ENCODE measurements around the gene CMTM3.
"Not testable (repeated sequence)": the region's sequence is repeated elsewhere in the genome, so short reads cannot be mapped to it uniquely, and the experiment has no call there.

Gene CMTM3

GRCh38 chr16:66585481-66586239 lies 18.8 kb upstream of the CMTM3 start:
- no peak for DNase-seq (ENCODE audit: low read depth in 3 of 3)

DNA sequence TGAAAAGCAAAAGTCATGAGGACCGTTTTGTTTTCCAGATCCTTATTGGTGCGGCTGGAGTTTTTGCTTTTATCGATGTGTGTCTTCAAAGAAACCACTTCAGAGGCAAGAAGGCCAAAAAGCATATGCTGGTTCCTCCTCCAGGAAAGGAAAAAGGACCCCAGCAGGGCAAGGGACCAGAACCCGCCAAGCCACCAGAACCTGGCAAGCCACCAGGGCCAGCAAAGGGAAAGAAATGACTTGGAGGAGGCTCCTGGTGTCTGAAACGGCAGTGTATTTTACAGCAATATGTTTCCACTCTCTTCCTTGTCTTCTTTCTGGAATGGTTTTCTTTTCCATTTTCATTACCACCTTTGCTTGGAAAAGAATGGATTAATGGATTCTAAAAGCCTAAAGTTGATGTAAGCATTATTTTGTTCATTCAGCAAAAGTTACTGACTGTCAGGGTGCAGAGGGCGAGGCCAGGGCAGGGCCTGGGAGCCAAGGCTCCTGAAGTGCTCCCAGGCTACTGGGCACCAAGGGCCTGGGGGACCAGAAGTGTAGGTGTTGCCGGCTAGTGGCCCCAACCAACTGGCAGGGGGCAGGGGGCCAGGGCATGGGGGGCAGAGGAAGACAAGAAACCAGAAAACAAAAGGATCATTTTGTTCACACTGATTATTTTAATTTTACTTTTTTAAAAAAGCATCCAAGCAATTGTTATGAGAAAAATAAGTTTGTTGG lies 16.5 kb upstream of the CMTM3 start:
- no peak for DNase-seq (ENCODE audit: low read depth in 3 of 3)

DNA sequence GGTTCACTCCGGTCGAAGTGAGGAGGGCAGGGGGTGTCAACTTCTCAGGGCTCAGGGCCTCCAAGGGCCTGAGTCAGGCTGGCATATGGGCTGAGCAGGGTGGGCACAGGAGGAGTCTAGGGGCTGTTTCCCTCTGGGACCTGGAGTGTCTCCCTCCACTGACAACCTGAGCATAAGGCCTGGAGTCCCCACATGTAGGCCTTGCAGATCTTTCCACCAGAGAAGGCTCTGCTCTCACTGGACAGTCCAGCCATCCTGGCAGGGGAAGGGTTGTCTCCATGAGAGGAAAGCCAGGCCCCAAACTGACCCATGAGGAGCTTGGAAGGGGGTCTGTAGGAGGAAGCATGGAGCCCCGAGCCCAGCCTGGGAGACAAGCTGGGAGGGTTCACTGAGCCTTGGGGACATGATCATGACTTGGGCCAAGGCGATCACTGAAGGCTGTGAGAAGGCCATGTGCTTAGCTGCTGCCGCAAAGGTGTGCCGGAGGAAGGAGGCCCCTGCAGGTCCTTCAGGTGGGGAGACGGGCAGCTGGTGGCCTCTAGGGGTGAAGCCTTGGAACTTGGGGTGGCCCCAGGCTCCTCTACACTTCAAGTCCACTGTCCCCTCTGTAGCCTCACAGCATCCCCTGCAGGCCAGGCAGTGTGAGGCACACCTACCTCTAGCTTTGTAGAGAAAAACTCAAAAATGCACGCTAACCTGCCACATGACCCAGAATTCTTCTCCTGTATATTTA lies 15.4 kb upstream of the CMTM3 start:
- peak in 1 of 3 experiments; percentile 56 for DNase-seq (ENCODE audit: low read depth in 3 of 3)

- no peak for DNase-seq (ENCODE audit: low read depth in 3 of 3)
Measured at GRCh38 chr16:66590322-66590721, 14.2 kb upstream of the CMTM3 start.

GRCh38 chr16:66591018-66591417 lies 13.5 kb upstream of the CMTM3 start:
- no peak for DNase-seq (ENCODE audit: low read depth in 3 of 3)

DNA sequence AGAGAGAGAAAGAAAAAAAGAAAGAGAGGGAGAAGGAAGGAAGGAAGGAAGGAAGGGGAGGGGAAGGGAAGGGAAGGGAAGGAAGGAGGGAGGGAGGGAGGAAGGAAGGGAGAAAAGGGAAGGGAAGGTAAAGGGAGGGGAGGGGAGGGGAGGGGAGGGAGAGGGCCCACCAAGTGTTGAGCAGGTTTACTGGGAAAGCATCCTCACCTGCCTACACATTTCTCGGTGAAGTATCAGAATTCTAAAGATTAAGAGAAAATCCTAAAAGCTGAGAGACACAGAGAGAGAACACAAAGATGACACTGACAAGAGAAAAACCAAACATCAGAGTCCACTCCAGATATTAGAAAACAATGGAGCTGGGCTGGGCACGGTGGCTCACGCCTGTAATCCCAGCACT lies 12.3 kb upstream of the CMTM3 start:
- no peak for DNase-seq (ENCODE audit: low read depth in 3 of 3)

GRCh38 chr16:66592814-66593213 lies 11.7 kb upstream of the CMTM3 start:
- DNase-seq (ENCODE audit: low read depth in 3 of 3): no peak

DNA sequence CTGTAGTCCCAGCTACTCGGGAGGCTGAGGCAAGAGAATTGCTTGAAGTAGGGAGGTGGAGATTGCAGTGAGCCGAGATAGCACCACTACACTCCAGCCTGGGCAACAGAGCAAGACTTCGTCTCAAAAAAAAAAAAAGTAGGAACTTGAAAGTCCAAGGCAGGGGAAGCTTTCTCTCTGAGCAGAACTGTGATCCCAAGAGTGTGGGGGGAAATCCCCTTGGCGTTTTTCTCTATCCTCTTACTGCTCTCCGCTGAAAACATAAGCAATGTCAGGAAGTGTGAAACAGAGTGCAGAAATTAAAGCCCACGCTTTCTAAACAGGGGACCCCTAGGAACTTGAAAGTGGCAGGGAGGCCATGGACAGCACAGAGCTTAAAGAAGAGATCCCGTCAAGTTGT lies 9.8 kb upstream of the CMTM3 start:
- DNase-seq (ENCODE audit: low read depth in 3 of 3): no peak

DNA sequence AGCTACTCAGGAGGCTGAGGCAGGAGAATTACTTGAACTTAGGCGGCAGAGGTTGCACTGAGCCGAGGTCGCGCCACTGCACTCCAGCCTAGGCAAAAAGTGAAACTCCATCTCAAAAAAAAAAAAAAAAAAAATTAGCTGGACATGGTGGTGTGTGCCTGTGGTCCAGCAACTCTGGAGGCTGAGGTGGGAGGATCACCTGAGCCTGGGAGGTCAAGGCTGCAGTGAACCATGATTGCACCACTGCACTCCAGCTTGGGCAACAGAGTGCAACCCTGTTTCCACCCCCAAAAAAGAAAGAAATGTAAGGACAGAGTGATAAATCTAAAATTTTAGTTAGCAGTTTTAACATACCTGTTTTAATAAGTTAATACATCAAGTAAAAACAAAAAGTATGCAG lies 7.9 kb upstream of the CMTM3 start:
- not testable (repeated sequence) for DNase-seq (ENCODE audit: low read depth in 3 of 3)

DNA sequence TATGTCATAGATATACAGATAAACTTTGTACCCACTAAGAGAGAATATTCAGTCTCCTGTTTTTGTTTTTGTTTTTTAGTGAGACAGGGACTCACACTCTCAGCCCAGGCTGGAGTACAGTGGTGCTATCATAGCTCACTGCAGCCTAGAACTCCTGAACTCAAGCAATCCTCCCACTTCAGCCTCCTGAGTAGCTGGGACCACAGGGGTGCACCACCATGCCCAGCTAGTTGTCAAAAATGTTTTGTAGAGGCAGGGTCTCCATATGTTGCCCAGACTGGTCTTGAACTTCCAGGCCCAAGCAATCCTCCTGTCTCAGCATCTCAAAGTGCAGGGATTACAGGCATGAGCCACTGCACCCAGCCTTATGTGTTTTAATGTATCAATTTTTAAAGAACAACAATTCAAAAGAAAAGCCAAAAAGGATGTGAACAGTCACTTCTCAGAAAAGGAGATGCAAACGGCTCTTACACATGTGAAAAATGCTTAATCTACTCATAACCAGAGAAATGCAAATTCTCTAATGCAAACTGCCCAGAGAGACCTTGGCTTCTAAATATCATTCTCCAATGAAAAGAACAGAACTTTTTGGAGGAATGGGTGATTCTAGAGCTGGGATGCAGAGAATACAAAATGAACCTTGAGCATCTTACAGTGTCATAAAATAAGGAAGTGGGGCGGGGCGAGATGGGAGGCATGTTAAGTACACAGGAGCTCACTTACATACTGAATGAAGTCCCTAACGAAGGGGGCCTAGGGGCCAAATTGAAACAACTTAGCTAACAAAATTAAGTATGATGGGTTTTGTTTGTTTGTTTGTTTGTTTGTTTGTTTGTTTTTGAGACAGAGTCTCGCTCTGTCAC lies 7.3 kb upstream of the CMTM3 start:
- DNase-seq (ENCODE audit: low read depth in 3 of 3): no peak

DNA sequence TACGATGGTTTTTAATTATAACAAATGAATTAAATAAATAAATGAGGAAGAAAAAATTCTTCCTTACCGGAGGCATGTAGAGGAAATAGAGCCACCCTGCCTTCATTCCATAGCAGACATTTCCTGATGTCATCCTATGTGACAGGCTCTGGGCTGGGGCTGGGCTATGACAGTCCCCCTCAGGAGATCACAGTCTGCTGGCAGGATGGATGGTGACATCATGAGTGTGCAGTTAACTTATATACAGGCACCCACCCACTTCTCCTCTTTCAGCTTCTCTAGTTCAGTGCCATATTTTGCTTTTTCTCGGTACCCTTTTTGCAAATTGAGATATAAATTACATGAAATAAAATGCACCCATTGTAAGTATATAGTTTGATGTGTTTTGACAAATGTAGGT lies 6.4 kb upstream of the CMTM3 start:
- no peak for DNase-seq (ENCODE audit: low read depth in 3 of 3)

DNA sequence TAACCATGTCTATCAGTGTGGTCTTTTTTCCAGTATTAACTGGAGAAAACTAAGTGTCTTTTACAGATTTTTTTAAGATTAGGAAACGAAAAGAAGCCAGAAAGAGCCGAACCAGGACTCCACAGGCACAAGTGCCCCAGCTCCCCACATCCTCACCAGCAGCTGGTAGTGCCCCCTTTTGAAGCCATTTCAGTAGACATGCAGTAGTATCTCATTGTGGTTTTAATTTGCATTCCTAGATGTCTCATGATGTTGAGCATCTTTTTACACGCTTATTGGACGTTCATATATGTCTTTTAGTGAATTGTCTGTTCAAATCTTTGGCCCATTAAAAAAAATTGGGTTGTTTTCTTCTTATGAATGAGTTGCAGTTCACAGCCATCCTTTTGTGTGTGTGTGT lies 4.8 kb upstream of the CMTM3 start:
- DNase-seq (ENCODE audit: low read depth in 3 of 3): no peak

- no peak for DNase-seq (ENCODE audit: low read depth in 3 of 3)
Measured at GRCh38 chr16:66600477-66600876, 4.0 kb upstream of the CMTM3 start.

DNA sequence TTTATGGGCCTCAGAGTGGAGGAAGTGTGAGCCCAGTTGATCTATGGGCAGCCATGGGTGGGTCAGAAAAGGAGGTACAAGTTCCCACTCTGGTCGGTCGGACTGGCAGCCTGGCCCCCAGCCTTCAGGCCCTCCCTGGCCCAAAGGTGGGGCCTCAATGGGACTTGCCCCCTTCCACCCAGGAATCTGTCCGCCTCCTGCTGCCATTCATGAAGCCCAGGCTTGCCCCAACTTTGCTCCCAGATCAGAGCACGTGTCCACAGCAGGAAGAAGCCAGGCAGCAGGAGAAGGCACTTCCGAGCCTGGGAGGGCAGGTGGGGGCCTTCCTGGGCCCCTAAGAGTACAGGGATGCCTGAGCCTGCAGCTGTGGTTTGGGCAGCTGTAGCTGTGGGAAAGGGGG lies 3.0 kb upstream of the CMTM3 start:
- DNase-seq (ENCODE audit: low read depth in 3 of 3): no peak

GRCh38 chr16:66603537-66604375 lies 748 bp upstream of the CMTM3 start:
- peak in 2 of 3 experiments; percentile 31 to 64 for DNase-seq (ENCODE audit: low read depth in 3 of 3)

DNA sequence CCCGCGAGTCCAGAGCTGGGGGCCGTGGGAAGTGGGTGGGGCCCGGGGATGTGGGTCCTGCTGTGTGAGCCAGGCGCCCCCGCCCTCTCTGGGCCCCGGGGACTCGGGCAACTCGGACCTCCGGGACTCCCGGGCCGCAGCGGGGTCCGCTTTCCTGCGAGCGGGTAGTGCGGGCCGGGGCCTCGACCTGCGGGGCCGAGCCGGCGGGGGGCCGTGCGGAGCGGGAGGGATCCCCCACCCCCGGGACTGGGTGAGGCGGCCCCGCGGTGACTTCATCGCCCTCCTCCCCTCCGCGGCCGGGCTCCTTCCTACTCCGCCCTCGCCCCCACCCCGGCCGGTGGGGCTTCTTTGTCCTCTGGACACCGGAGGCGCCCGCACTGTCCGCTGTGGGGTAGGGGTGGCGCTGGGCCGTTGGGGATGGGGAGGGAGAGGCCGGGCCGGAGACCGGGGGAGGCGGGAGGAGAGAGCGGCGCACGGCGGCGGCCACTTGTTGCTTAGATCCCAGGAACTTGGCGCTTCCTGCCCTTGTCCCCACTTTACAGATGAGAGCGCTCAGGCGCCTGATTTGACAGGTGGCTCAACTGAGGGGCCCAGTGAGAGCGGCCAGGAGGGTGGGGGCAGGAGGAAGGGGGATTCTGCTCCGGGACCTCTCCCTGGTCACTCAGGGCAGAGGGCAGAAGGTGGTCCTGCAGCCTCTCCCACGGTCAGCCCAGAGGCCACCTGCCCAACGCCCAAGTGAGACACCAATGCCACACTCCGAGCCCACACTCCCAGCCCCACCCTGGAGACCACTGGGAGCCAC lies 874 bp downstream of the CMTM3 start:
- peak in 1 of 3 experiments; percentile 40 for DNase-seq (ENCODE audit: low read depth in 3 of 3)

- no peak for DNase-seq (ENCODE audit: low read depth in 3 of 3)
Measured at GRCh38 chr16:66605979-66606751, 1.7 kb downstream of the CMTM3 start.

GRCh38 chr16:66608241-66609138 lies 4.0 kb downstream of the CMTM3 start:
- DNase-seq (ENCODE audit: low read depth in 3 of 3): peak; percentile 72 to 87 (median 75)

Data from stimulated activated CD4-positive, alpha-beta T cell treated with anti-CD3 and anti-CD28 coated beads, TNF-alpha, amount 100 ng/mL, for 24 hours (primary cell).